Right lobe of liver (tissue), 4 donors: ENCODE measurements around the gene FHIT.

Experiments used
- CTCF ChIP-seq, 4 donors: fragments of 200-600 bp in 3 of 4; fragments of 450-650 bp in 1 of 4; IDR thresholded peaks; one replicate each; pipeline versions ENCODE4 v1.5.1 to v1.8.0; 2016 to 2022; ENCODE audit warnings: antibody characterized with exemption in 4 of 4, mild to moderate bottlenecking in 2 of 4
- POLR2A ChIP-seq: fragments of 450-650 bp; IDR thresholded peaks from one replicate; pipeline ENCODE4 v1.6.1; 2017; ENCODE audit warnings: antibody characterized with exemption, mild to moderate bottlenecking
- donor health status: DM: no; HTN: no; CAD: no.
- donor health status: DM: no; HTN: no; CAD: no.
- donor health status: DM: no; HTN: yes; CAD: no.

GRCh38 chr3:60456180-60456579 lies 795.1 kb downstream of the FHIT start:
- TF ChIP-seq CTCF (IDR thresholded peaks at IDR 0.05) (no peak), POLR2A (no peak)
